Central memory CD8-positive, alpha-beta T cell (primary cell): ENCODE results near the gene INPP5A.

Experiments used
- ATAC-seq: fragments of 150-1000 bp; cut with Tn5 transposase; replicated peaks from 2 replicates; pipeline ENCODE4 v1.10.0; 2022; ENCODE audit warnings: mild to moderate bottlenecking, moderate FRiP score, moderate number of reproducible peaks; ENCODE audit not compliant: poor library complexity, severe bottlenecking; ENCODE audit errors: extremely low read depth
- DNase-seq, 2 donors: peaks; one replicate each; pipeline ENCODE4 v3.0.0; 2021; ENCODE audit warnings: low spot score in 2 of 2
- H3K27ac Mint-ChIP-seq: one replicate; pipeline ENCODE4 v1.8.0; 2022; ENCODE audit warnings: low read depth, mild to moderate bottlenecking, moderate library complexity, mixed read lengths
- H3K27me3 Mint-ChIP-seq: one replicate; pipeline ENCODE4 v1.8.0; 2022; ENCODE audit warnings: mixed read lengths
- H3K36me3 Mint-ChIP-seq: one replicate; pipeline ENCODE4 v1.8.0; 2022; ENCODE audit warnings: mild to moderate bottlenecking, moderate library complexity, mixed read lengths; ENCODE audit not compliant: insufficient read depth
- H3K4me1 Mint-ChIP-seq: one replicate; pipeline ENCODE4 v1.8.0; 2022; ENCODE audit warnings: mixed read lengths
- H3K4me3 Mint-ChIP-seq: one replicate; pipeline ENCODE4 v1.8.0; 2022; ENCODE audit warnings: mild to moderate bottlenecking, moderate library complexity, mixed read lengths
- H3K9me3 Mint-ChIP-seq: one replicate; pipeline ENCODE4 v1.8.0; 2022; ENCODE audit warnings: mixed read lengths

INPP5A gene

DNA sequence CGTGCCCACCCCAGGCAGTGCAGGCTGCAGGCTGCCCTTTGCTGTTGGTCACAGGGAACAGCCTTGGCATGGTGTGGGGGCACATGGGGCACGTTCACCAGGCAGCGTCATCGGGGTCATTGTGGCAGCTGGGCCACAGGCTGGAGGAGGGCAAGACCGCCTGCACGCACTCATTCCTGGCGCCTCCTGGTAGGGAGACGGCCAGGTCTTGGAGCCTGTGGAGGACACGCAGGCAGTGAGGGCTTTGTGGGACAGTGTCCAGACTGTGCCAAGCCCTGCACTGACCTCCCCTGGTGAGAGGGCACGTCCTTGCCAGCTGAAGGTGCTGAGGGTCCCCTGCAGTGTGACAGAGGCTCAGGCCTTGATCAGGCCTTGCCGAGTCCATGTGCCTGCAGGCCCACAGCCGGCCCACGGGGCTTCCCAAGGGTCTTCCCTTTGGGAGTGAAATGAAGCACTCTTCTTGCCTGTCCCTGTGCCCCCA, 171.9 kb downstream of the INPP5A start:
- H3K27ac Mint-ChIP-seq, result no peak overlapping the region
- H3K27me3 Mint-ChIP-seq, result no peaks in the 10 kb centered on the region
- H3K9me3 Mint-ChIP-seq, result peaks cover 9% of the 10 kb centered on the region
- H3K4me3 Mint-ChIP-seq, result no peak overlapping the region
- peaks cover 6% of the 10 kb centered on the region for H3K36me3 Mint-ChIP-seq
- ATAC-seq (no peak), DNase-seq (no peak)
- no peaks in the 10 kb centered on the region for H3K4me1 Mint-ChIP-seq

DNA sequence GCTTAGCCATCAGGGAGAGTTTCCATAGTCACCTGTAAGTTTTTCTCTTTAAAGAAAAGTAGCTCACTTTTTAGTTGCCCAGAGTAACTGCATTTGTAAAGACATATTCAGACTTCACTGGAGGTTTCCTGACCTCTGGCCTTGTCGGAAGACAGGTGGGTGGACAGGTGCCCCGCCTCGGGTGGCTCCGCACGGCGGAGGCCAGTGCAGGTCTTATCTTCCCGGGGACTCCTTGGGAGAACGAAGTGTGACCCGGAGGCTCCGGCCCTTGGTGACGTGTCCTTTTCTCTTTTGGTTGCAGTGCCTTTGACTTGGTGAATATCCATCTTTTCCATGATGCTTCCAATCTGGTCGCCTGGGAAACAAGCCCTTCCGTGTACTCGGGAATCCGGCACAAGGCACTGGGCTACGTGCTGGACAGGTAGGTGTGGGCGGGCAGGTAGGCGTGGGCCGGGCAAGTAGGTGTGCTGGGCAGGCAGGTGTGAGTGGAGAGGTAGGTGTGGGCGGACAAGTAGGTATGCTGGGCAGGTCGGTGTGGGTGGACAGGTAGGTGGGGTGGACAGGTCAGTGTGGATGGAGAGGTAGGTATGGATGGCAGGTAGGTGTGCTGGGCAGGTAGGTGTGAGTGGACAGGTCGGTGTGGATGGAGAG, 172.6 kb downstream of the INPP5A start:
- no peaks in the 10 kb centered on the region for H3K4me1 Mint-ChIP-seq
- no peak for DNase-seq
- H3K9me3 Mint-ChIP-seq, result peaks cover 9% of the 10 kb centered on the region
- no peak for ATAC-seq
- H3K36me3 Mint-ChIP-seq, result peaks cover 6% of the 10 kb centered on the region
- no peaks in the 10 kb centered on the region for H3K27me3 Mint-ChIP-seq
- no peak overlapping the region for H3K4me3 Mint-ChIP-seq
- H3K27ac Mint-ChIP-seq, result no peak overlapping the region

DNA sequence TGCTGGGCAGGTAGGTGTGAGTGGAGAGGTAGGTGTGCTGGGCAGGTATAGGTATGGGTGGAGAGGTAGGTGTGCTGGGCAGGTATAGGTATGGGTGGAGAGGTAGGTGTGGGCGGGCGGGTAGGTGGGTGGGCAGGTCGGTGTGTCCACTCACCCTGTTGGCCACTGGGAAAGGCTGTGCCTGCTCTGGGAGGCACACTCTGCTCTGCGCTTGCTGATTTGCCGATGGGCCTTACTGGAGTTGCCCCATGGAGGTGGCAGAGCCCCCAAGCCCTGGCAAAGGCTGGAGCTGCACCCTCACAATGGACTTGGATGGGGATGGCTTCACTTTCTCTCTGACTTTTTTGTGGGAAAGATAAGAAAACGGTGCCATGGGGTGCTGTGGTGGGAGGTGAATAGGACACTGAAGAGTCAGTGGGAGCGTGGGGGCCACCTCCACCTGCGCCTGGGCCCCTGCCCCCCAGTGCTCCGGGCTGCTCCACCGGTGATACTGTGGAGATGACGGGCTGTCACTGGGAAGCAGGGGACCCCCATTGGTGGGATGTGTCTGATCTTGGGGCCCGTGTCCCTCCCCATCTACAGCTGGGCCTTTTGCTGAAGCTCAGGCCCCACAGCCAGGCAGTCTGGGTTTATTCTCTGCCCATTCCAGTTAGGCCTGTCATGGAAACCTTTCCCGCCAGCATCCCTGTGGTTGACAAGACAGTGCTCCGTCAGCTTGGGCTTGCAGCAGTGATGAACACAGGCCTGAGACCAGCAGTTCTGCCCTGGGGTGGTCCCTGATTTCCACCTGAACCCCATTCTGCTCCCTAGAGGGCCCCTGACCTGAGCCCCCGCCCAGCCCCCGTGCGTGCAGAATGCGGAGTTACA, 173.4 kb downstream of the INPP5A start:
- ATAC-seq, result no peak
- Mint-ChIP-seq H3K36me3 (peaks cover 6% of the 10 kb centered on the region), H3K9me3 (peaks cover 7% of the 10 kb centered on the region)

DNA sequence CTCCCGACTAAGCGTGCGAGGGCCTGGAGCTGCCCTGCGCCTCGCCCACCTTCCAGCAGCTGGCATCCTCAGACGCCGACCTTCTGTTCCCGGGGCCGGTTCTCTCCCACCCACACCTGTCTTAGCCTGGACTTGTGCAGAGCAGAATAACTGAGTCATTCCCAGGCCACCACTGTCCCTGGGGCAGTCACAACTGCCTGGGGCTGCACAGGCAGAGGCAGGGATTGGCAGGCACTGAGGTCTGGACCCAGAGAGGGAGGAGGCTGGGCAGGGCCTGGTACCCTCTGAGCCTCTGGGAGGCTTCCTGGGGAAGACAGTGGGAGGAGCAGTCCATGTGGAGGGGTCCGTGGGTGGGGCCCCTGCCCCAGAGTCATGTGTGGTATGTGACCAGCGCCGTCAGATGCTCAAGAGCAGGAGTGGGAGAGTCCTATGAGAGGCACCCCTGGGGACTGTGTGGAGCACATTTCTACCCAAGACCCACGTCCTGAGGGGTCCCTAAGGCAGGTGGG, 174.1 kb downstream of the INPP5A start:
- no peak for ATAC-seq
- no peak overlapping the region for H3K27ac Mint-ChIP-seq
- H3K4me1 Mint-ChIP-seq, result no peaks in the 10 kb centered on the region
- H3K27me3 Mint-ChIP-seq, result no peaks in the 10 kb centered on the region
- H3K36me3 Mint-ChIP-seq, result peaks cover 6% of the 10 kb centered on the region
- no peak for DNase-seq
- H3K9me3 Mint-ChIP-seq, result no peaks in the 10 kb centered on the region
- H3K4me3 Mint-ChIP-seq, result no peak overlapping the region

More for the DNA sequence above, 173.4 kb downstream of the INPP5A start:
- Mint-ChIP-seq H3K27me3 (no peaks in the 10 kb centered on the region), H3K4me1 (no peaks in the 10 kb centered on the region), H3K4me3 (no peak overlapping the region), H3K27ac (no peak overlapping the region)
- no peak for DNase-seq

DNA sequence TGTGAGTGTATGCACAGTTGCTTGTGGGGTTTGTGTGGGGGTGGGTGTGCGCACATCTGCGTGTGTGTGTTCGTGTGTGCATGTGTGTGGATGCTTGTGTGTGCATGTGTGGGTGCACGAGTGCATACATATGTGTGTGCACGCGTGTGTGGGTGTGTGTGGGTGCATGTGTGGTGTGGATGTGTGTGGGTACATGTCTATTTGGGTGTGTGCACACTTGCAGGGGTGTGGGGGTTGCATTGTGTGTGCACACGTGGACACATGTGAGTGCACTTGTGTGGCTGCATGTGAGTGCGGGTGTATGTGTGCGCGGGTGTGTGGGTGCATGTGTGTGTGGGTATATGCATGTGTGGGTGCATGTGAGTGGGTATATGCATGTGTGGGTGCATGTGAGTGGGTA, 174.7 kb downstream of the INPP5A start:
- Mint-ChIP-seq H3K4me3 (no peak overlapping the region), H3K4me1 (no peaks in the 10 kb centered on the region), H3K27me3 (no peaks in the 10 kb centered on the region), H3K36me3 (peaks cover 6% of the 10 kb centered on the region), H3K9me3 (no peaks in the 10 kb centered on the region), H3K27ac (no peak overlapping the region)
- ATAC-seq, result no peak
- DNase-seq, result no peak

DNA sequence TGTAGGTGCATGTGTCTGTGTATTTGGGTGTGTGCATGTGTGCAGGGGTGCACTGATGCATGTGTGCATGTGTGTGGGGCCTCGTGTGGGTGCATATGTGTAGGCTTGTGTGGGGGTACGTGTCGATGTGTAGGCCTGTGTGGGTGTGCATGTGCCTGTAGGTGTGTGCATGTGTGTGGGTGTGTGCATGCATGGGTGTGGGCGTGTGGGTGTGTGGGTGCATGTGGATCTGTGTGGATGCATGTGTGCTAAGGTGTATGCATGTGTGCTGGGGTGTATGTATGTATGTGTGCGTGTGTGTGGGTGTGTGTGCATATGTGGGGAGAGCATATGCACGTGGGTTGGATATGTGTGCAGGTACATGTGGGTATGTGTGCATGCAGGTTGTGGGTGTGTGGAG, 175.2 kb downstream of the INPP5A start:
- Mint-ChIP-seq H3K4me1 (no peaks in the 10 kb centered on the region), H3K36me3 (peaks cover 5% of the 10 kb centered on the region), H3K9me3 (no peaks in the 10 kb centered on the region), H3K4me3 (no peak overlapping the region), H3K27ac (no peak overlapping the region), H3K27me3 (no peaks in the 10 kb centered on the region)
- ATAC-seq (no peak), DNase-seq (no peak)

DNA sequence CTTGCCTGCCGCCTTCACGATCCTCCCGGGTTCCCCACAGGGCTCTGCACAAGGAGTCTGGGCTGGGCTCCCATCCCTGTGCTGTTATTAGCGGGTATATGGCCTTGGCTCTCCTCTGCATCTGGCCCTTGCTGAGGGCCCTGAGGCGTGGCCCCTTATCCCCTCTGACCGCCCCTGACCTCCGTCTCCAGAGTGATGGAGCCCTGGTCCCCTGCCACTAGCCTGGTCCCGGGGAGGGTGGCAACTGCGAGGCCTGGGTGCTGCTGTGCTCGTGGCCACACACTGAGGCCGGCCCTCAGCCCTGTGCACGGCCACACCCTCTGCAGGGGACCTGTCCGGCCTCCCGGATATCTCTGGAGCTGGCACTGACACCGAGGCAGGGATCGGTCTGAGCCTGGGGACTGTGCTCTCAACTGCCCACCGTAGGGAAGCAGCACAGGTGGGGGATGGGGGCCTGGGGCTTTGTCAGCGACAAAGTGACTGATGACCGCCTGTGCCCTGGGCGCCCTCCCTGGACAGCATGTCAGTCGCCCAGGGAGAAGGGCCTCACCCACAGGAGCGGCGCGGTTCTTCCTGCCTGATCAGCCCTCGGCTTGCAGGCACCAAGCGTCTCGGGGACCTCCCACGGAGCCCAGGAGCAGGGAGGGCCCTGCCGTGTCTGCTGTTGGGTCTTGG, 176.0 kb downstream of the INPP5A start:
- no peaks in the 10 kb centered on the region for H3K9me3 Mint-ChIP-seq
- ATAC-seq (no peak), DNase-seq (no peak)
- H3K27me3 Mint-ChIP-seq, result no peaks in the 10 kb centered on the region
- H3K4me3 Mint-ChIP-seq, result no peak overlapping the region
- peaks cover 5% of the 10 kb centered on the region for H3K36me3 Mint-ChIP-seq
- H3K27ac Mint-ChIP-seq, result no peak overlapping the region
- H3K4me1 Mint-ChIP-seq, result no peaks in the 10 kb centered on the region

DNA sequence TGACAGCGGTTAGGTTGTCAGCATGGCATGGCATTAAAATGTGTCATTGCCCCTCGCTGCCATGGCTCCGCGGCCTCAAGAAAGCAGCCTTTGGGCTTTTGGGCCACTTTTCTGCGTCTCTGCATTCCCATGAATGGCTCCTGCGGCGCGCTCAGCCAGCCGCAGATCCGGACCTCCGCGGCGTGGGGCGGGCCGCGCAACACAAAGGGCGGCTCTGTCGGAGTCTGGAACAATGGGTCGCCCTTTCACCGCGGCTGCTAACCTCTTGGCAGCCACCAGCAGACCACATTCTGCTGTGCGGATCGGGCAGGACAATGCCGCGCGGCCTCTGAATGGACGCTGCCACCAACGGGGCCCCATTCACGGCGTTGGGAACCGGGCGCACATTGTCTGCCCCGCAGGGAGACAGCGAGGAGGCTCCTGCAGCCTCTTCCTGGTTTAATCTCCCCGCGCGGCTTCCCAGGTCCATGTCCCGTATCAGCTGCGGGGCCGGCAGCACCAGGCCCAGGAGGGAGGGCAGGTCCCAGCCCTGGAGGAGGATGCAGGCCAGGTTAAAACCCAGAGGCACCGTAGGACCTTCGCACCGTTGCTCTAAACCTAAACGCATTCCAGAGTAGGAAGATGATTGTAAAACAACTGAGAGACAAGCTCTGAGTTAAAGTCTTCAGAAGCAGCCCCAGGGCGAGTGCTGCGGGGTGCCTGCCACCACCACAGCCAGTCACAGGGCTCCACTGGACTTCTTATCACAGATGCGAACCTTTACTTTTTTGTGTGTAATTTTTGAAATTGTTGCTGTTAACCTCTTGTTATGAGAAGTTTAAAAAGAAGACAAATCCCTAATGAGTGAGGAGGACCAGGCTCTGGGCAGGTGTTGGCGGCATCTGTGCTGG, 176.8 kb downstream of the INPP5A start:
- Mint-ChIP-seq H3K27ac (no peak overlapping the region), H3K4me1 (no peaks in the 10 kb centered on the region), H3K27me3 (no peaks in the 10 kb centered on the region), H3K4me3 (no peak overlapping the region), H3K9me3 (no peaks in the 10 kb centered on the region), H3K36me3 (peaks cover 5% of the 10 kb centered on the region)
- DNase-seq (no peak), ATAC-seq (no peak)

DNA sequence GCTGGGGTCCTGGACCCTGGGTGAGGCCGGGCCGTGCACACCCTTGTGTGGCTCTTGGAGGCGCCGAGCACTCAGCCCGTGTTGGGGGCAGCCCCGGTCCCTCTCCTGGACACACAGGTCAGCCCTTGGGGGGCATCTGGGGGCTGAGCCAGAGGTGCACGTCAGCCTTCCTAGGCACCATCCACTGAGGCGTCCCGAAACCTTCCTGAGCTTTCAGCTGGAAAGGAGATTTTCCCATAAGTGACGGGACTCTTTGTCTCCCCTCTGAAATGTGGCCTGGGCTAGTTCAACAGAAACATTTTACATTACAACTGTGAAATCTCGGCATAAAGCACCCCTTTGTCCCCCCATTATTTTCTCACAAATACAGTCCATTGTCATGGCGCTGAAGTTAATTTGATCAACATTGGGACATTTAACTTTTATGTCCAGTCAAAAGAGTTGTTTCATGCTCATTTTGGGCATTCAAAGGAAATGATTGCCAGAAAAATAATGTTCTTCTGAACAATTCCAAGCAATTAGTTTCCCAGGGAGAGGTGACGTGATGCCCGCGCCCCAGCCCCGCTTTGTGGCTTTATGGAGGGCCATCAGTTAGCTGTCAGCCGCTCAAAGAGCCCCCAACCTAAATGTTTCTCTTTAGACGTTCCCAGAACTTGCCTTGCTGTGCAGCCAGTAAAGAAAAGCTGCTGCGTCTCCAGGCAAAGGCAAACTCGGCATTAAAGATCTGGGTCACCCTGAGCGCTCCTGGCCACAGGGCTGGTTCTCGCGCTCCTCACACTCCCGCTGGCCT, 177.6 kb downstream of the INPP5A start:
- Mint-ChIP-seq H3K27ac (no peak overlapping the region), H3K36me3 (peaks cover 5% of the 10 kb centered on the region), H3K9me3 (no peaks in the 10 kb centered on the region), H3K27me3 (no peaks in the 10 kb centered on the region), H3K4me3 (no peak overlapping the region), H3K4me1 (no peaks in the 10 kb centered on the region)
- DNase-seq (no peak), ATAC-seq (no peak)

DNA sequence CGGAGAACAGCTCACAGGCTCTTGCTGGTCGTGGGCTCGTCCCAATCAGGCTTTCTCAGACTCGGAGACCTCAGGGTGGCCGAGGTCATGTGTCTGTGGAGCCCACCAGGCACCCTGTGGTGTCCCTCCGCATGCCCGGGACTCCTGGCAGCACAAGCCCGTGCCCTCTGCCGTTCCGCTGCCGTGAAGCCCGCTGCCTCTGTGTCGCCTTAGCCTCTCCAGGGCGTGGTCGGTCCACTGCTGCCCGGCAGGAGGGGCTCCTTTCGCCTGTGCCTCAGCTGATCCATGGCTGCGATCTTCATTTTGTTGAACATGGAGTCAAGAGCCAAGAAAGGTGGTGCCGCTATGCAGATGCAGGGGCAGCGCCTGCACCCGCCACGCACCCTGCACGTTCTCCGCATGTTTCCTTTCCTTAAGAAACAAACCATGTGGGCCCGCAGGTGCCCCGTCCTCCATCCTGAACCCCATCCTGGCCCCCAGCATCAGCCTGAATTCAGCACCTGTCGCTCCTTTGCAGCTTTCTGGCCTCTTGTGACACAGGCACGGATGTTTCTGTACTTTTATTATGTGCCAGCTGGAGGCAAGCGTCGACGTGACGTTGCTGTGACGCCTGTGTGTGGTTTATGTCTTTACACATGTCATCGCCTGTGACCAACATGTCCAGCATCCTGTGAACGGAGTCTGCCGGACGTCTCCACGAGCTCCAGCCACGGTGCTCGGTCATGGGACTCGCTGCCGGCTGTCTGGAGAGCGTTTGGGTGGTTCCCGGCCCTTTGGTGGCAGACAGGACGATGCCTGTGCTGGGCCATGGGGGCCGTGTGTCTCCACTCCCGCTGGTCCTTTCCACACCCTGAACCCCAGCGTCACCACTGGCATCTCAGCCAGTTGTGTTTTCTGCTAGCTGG, 178.4 kb downstream of the INPP5A start:
- no peak overlapping the region for H3K27ac Mint-ChIP-seq
- H3K4me1 Mint-ChIP-seq, result no peaks in the 10 kb centered on the region
- H3K4me3 Mint-ChIP-seq, result no peak overlapping the region
- DNase-seq (no peak), ATAC-seq (no peak)
- H3K36me3 Mint-ChIP-seq, result peaks cover 4% of the 10 kb centered on the region
- no peaks in the 10 kb centered on the region for H3K9me3 Mint-ChIP-seq
- no peaks in the 10 kb centered on the region for H3K27me3 Mint-ChIP-seq
